GM06990 (cell line): ENCODE data around the gene NPR3.

Experiments
- DNase-seq: peaks from one replicate; pipeline ENCODE4 v3.0.0-alpha.2; 2011; ENCODE audit not compliant: insufficient read length; ENCODE audit errors: extremely low read depth
- H3K27me3 ChIP-seq: replicated peaks from 2 replicates; pipeline ENCODE4 v1.6.0; 2011; ENCODE audit warnings: low read length; ENCODE audit not compliant: control insufficient read depth, insufficient read depth
- H3K36me3 ChIP-seq: 2 replicates; pipeline ENCODE4 v1.5.1; 2011; ENCODE audit warnings: low read length; ENCODE audit not compliant: control insufficient read depth, insufficient read depth
- H3K4me3 ChIP-seq: replicated peaks from 2 replicates; pipeline ENCODE4 v1.5.1; 2011; ENCODE audit warnings: low read depth, mild to moderate bottlenecking, control low read depth, low read length
- CTCF ChIP-seq: IDR thresholded peaks from 2 replicates; pipeline ENCODE4 v1.5.1; 2011; ENCODE audit warnings: low read length, control low read depth, mild to moderate bottlenecking, inconsistent platforms; ENCODE audit not compliant: insufficient read depth, poor library complexity, severe bottlenecking

Gene NPR3

GRCh38 chr5:32833663-32834062 lies 122.5 kb downstream of the NPR3 start:
- H3K27me3 ChIP-seq: no peaks in the 10 kb centered on the region
- H3K36me3 ChIP-seq: no peaks in the 10 kb centered on the region
- TF ChIP-seq CTCF: no peak
- DNase-seq: no peak
- no peak overlapping the region for H3K4me3 ChIP-seq

- no peaks in the 10 kb centered on the region for H3K27me3 ChIP-seq
- no peak for TF ChIP-seq CTCF
- no peak overlapping the region for H3K4me3 ChIP-seq
- H3K36me3 ChIP-seq: no peaks in the 10 kb centered on the region
- no peak for DNase-seq
These were observed 123.1 kb downstream of the NPR3 start for GRCh38 chr5:32834251-32834650.

GRCh38 chr5:32836176-32836575 lies 125.1 kb downstream of the NPR3 start:
- TF ChIP-seq CTCF: no peak
- Histone ChIP-seq H3K27me3 (no peaks in the 10 kb centered on the region), H3K36me3 (no peaks in the 10 kb centered on the region), H3K4me3 (no peak overlapping the region)
- DNase-seq: no peak

GRCh38 chr5:32837211-32837610 lies 126.1 kb downstream of the NPR3 start:
- H3K4me3 ChIP-seq: no peak overlapping the region
- no peak for DNase-seq
- no peak for TF ChIP-seq CTCF
- no peaks in the 10 kb centered on the region for H3K36me3 ChIP-seq
- no peaks in the 10 kb centered on the region; the same call in 1 of the 2 replicates for H3K27me3 ChIP-seq

GRCh38 chr5:32839106-32839505 lies 128.0 kb downstream of the NPR3 start:
- H3K4me3 ChIP-seq: no peak overlapping the region
- DNase-seq: no peak
- no peaks in the 10 kb centered on the region; the same call in 1 of the 2 replicates for H3K27me3 ChIP-seq
- no peaks in the 10 kb centered on the region for H3K36me3 ChIP-seq
- TF ChIP-seq CTCF: no peak

- no peak for DNase-seq
- H3K4me3 ChIP-seq: no peak overlapping the region
- H3K36me3 ChIP-seq: no peaks in the 10 kb centered on the region
- no peak for TF ChIP-seq CTCF
- H3K27me3 ChIP-seq: no peaks in the 10 kb centered on the region; the same call in 1 of the 2 replicates
These were observed 129.5 kb downstream of the NPR3 start for GRCh38 chr5:32840606-32841005.
